Activated CD8-positive, alpha-beta memory T cell treated with anti-CD3 and anti-CD28 coated beads, Interleukin-2, amount 10 ng/mL, durations not matched to agents 7 days and 5 days (primary cell): Measurements from ENCODE around the gene PEA15. TPM values are rescaled to one million over a fixed set of nuclear protein-coding genes. Genes with fewer than 3 reads are reported as not detected.

Experiments
- ATAC-seq: fragments of 150-1000 bp; cut with Tn5 transposase; one replicate; pipeline ENCODE4 v1.10.0; 2021; ENCODE audit warnings: moderate library complexity
- CTCF ChIA-PET: fragments of 350-600 bp; sonication (Branson Sonifier 250); formaldehyde crosslinking; loops from one replicate; lab custom pipeline; 2021; ENCODE audit warnings: antibody characterized with exemption; lab: Charles Lee
- DNase-seq: peaks from one replicate; pipeline ENCODE4 v3.0.0-alpha.2; 2020
- H3K27ac Mint-ChIP-seq: one replicate; pipeline ENCODE4 v1.8.0; 2021; ENCODE audit warnings: mild to moderate bottlenecking, mixed read lengths
- H3K27me3 Mint-ChIP-seq: one replicate; pipeline ENCODE4 v1.8.0; 2021; ENCODE audit warnings: mixed read lengths
- H3K36me3 Mint-ChIP-seq: one replicate; pipeline ENCODE4 v1.8.0; 2021; ENCODE audit warnings: mild to moderate bottlenecking, mixed read lengths
- H3K4me1 Mint-ChIP-seq: one replicate; pipeline ENCODE4 v1.8.0; 2021; ENCODE audit warnings: mixed read lengths
- H3K4me3 Mint-ChIP-seq: one replicate; pipeline ENCODE4 v1.8.0; 2021; ENCODE audit warnings: mild to moderate bottlenecking, moderate library complexity, mixed read lengths
- H3K9me3 Mint-ChIP-seq: one replicate; pipeline ENCODE4 v1.8.0; 2022; ENCODE audit warnings: low read depth, mixed read lengths
- total RNA-seq, 2 experiments: library from RNA; stranded (reverse); gene quantifications; one replicate each; pipeline ENCODE4 v1.2.3, GENCODE V29; 2021

The PEA15 gene
- total RNA-seq, 2 experiments from 2014 or later = 36.0 to 43.2 TPM

GRCh38 chr1:160188341-160188740 is 16.8 kb upstream of the PEA15 start:
- no peaks in the 10 kb centered on the region for H3K36me3 Mint-ChIP-seq
- H3K27ac Mint-ChIP-seq = no peak overlapping the region
- peaks cover 3% of the 10 kb centered on the region for H3K27me3 Mint-ChIP-seq
- ATAC-seq = no peak
- no peaks in the 10 kb centered on the region for H3K9me3 Mint-ChIP-seq
- CTCF ChIA-PET = interaction anchor here (0.9 to 5.8 kb wide), 5 partner anchors 65 to 188 kb away, joined by 3 to 64 read pairs (median 4); no protein-coding TSS in a partner anchor
- DNase-seq = no peak
- H3K4me3 Mint-ChIP-seq = no peak overlapping the region
- H3K4me1 Mint-ChIP-seq = no peaks in the 10 kb centered on the region

DNA sequence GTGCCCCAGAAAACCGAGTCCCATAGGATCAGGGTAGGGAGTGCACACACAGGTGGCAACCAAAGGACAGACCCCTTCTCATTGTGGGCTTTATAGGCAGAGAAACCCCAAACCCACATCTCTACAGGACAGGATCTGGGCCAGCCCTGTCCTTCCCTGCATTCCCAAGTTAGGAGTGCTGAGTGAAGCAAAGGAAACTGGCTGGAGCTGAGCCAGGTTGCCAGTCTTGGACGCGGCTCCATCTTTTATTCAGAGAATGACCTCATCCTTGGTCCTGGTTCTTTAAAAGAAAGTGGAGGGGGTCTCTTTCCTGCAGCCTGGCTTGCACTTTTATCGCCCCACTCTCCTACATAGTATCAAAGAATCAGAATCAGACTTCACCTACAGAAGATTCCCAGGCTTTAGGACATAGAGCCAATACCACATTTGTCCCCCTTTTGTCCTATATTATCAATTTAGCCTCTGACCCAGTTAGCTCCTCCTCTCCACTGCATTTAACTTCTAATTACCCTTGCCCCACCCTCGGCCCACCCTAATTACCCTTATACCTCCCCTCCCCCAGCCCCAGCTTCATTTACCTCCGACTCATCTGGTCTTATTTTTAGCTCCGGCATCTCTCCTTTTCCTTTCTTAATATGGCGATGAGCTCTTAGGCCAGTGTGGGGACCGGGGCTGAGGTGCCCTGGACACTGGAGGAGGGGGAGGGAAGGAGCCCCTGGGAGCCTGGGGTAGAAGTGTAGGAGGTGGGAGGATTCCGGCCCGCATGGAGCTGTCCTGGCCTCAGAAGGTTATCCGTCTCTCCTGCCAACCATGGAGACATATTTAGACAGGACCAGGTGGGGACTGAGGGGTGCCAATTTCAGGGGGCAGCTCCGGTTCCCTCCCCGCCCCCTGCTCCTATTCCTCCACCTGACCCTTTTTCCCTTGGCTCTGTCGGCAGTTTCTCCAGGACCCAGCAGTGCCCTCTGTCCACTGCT is 15.2 kb upstream of the PEA15 start, which contains the start of gene CASQ1:
Gene CASQ1, plus strand, starts transcription at position 927 of the 977 bp plus-strand sequence. CDS start 177 bp downstream, outside the sequence.
- Mint-ChIP-seq H3K36me3 (no peaks in the 10 kb centered on the region), H3K9me3 (no peaks in the 10 kb centered on the region), H3K4me1 (no peaks in the 10 kb centered on the region), H3K27ac (no peak within 1 kb of the TSS), H3K27me3 (peaks cover 3% of the 10 kb centered on the region), H3K4me3 (no peak within 1 kb of the TSS)
- no peak for ATAC-seq
- DNase-seq = no peak
- CTCF ChIA-PET = interaction anchor here (1.1 to 5.8 kb wide), 6 partner anchors 20 to 102 kb away, joined by 3 to 64 read pairs (median 4); no protein-coding TSS in a partner anchor

DNA sequence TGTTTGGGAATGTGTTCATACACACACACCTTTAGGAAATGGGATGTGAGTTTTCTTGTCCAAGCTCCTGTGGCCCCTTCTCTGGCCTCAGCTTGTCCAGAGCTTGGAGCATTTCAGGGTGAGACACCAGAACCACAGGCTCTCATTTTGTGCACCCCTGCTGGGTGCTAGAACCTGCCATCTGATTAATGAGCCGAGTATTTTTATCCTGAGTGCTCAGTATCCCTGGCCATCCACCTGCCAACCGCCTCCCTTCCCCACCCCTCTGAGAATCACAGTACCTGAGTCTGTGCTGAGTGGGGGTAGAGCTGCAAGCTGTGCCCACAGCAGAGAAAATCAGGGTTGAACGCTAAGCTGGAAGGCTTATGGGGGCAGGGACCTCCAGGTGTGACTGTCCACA is 13.4 kb upstream of the PEA15 start:
- no peak overlapping the region for H3K27ac Mint-ChIP-seq
- no peaks in the 10 kb centered on the region for H3K27me3 Mint-ChIP-seq
- DNase-seq (no peak), ATAC-seq (no peak)
- CTCF ChIA-PET = interaction anchor here (1.0 to 5.8 kb wide), 12 partner anchors 22 to 185 kb away, joined by 3 to 64 read pairs (median 4); partner anchors contain the start of gene PEX19
- H3K9me3 Mint-ChIP-seq = no peaks in the 10 kb centered on the region
- no peak overlapping the region for H3K4me3 Mint-ChIP-seq
- no peaks in the 10 kb centered on the region for H3K36me3 Mint-ChIP-seq
- H3K4me1 Mint-ChIP-seq = no peaks in the 10 kb centered on the region

- H3K36me3 Mint-ChIP-seq = no peaks in the 10 kb centered on the region
- H3K27ac Mint-ChIP-seq = no peak overlapping the region
- H3K4me1 Mint-ChIP-seq = no peaks in the 10 kb centered on the region
- CTCF ChIA-PET = interaction anchor here (1.0 to 5.8 kb wide), 13 partner anchors 18 to 185 kb away, joined by 3 to 64 read pairs (median 6); partner anchors contain the start of gene PEX19
- DNase-seq = no peak
- H3K9me3 Mint-ChIP-seq = no peaks in the 10 kb centered on the region
- no peak overlapping the region for H3K4me3 Mint-ChIP-seq
- ATAC-seq = no peak
- H3K27me3 Mint-ChIP-seq = no peaks in the 10 kb centered on the region
Measured at GRCh38 chr1:160192234-160192633, 12.9 kb upstream of the PEA15 start.

DNA sequence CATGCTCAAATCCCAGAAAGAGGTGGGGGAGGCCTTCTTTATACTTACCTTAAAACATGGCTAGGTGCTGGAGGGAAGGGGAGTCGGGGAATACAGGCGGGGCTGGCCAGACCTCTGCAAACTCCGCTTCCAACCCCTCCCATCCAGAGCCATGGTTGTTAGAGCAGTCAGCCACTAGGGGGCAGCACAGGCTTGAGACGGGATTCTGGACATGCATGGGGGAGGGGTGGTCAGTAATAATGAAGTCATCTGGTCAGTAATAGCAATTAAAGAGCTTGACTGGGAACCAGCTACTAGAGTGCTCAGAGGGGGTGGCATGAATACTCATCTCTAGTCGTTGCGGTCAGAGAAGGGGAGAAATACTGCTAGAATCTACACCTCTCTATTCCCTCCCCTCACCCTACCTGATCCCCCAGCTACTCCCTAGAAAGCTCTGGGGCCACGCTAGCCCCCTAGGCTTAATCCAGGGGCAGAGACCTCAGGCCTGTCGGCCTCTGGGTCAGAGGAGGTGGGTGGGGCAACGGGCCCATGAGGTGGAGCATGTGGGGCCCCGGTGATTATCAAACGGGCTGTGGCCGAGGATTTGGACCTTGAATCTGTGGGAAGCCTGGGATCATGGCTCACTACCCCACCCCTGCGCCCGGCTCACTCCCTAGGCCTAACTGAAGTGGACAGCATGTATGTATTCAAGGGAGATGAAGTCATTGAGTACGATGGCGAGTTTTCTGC is 11.9 kb upstream of the PEA15 start:
- Mint-ChIP-seq H3K4me3 (no peak overlapping the region), H3K9me3 (no peaks in the 10 kb centered on the region), H3K27me3 (no peaks in the 10 kb centered on the region), H3K36me3 (no peaks in the 10 kb centered on the region), H3K27ac (no peak overlapping the region), H3K4me1 (no peaks in the 10 kb centered on the region)
- CTCF ChIA-PET = interaction anchor here (0.6 to 5.8 kb wide), 32 partner anchors 10 to 178 kb away, joined by 3 to 64 read pairs (median 4); partner anchors contain the start of genes KCNJ10 and PEX19
- ATAC-seq (peak; percentile 73), DNase-seq (peak; percentile 84)

DNA sequence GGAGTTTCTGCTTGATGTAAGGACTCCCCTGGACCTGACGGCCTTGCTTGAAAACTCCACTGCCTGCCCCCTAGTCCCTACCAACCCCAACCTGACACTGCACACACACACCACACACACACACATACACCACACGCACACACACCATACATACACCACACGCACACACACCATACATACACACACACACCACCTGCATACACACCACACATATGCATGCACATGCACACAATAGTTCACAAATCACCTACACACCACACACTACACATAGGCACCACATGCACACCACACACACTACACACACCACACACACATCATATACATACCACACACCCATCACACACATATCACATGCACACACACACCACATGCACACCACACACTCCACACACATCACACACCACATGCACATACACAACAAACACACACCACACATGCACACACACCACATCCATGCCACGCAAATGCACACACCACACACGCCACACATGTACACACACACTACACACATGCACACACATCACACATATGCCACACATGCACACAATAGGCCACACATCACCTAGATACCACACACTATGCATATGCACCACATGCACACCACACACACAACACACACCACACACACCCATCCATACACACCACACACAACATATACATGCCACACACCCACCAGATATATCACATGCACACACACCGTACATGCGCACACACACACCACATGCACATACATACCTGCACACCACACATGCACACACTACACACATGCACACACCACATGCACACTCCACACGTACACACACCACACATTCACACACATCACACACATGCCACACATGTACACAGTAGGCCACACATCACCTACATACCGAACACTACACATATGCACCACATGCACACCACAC is 11.1 kb upstream of the PEA15 start:
- CTCF ChIA-PET = interaction anchor here (0.6 to 5.8 kb wide), 32 partner anchors 9 to 177 kb away, joined by 3 to 64 read pairs (median 4); partner anchors contain the start of genes KCNJ10 and PEX19
- Mint-ChIP-seq H3K4me3 (no peak overlapping the region), H3K4me1 (no peaks in the 10 kb centered on the region), H3K27me3 (no peaks in the 10 kb centered on the region), H3K36me3 (no peaks in the 10 kb centered on the region), H3K9me3 (no peaks in the 10 kb centered on the region), H3K27ac (no peak overlapping the region)
- ATAC-seq (no peak), DNase-seq (no peak)

DNA sequence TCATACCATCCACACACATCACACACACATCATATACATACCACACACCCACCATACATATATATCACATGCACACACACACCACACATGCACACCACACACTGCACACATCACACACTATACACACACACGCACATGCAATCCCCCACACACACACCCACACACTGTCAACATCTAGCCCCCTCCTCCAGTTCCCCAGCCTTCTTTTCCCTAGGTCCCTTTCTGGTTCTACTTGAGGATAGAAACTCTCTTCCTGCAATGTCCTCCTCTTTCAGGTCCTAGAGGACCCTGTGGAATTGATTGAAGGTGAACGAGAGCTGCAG is 10.5 kb upstream of the PEA15 start:
- ATAC-seq = no peak
- CTCF ChIA-PET = interaction anchor here (1.2 to 2.7 kb wide), 4 partner anchors 11 to 97 kb away, joined by 3 to 19 read pairs (median 4); partner anchors contain the start of gene PEA15
- no peaks in the 10 kb centered on the region for H3K4me1 Mint-ChIP-seq

DNA sequence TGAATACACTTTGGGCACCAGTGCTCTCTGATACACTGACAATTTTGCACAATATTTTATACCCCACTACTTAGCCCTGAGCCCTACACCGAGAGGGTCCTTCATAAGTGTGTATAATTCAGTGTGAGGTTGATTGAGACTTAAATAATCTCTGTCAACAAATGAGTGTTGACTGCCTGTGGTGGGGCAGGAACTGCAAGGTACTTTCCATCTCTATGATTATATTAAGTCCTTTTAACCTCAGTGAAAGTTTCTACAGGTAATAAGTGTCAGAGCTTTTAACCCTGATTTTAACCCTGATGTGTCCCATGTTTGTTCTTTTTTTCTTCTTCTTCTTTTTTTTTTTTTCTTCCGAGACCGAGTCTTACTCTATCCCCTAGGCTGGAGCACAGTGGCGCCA is 9.0 kb upstream of the PEA15 start:
- CTCF ChIA-PET = interaction anchor here (1.3 to 2.7 kb wide), 5 partner anchors 9 to 96 kb away, joined by 3 to 19 read pairs (median 3); partner anchors contain the start of gene PEA15
- ATAC-seq (no peak), DNase-seq (no peak)
- no peaks in the 10 kb centered on the region for H3K9me3 Mint-ChIP-seq
- H3K27me3 Mint-ChIP-seq = peaks cover 2% of the 10 kb centered on the region
- no peak overlapping the region for H3K4me3 Mint-ChIP-seq
- H3K4me1 Mint-ChIP-seq = no peaks in the 10 kb centered on the region
- H3K27ac Mint-ChIP-seq = no peak overlapping the region
- H3K36me3 Mint-ChIP-seq = no peaks in the 10 kb centered on the region

More for the DNA sequence above, 10.5 kb upstream of the PEA15 start:
- H3K27ac Mint-ChIP-seq = no peak overlapping the region
- DNase-seq = no peak
- no peak overlapping the region for H3K4me3 Mint-ChIP-seq
- H3K36me3 Mint-ChIP-seq = no peaks in the 10 kb centered on the region
- H3K27me3 Mint-ChIP-seq = peaks cover under 1% of the 10 kb centered on the region
- no peaks in the 10 kb centered on the region for H3K9me3 Mint-ChIP-seq

DNA sequence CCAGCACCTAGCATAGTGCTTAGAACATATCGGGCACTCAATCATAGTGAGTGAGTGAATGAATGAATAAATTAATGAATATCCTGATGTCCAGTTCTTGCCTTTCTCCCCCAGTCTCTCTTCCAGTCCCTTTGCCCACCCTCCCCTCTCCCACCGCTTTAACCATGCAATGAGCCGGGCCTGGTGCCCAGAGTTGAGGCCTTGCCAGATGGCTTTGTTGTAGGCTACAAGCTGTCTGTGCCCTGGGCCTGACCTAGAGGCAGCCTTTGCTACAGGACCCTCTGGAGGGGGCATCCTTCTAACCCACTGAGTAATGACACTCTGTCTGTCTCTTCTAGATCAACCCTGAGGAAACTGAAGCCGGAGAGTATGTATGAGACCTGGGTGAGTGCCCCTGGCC is 8.0 kb upstream of the PEA15 start:
- Mint-ChIP-seq H3K36me3 (no peaks in the 10 kb centered on the region), H3K27ac (no peak overlapping the region), H3K9me3 (no peaks in the 10 kb centered on the region), H3K4me1 (no peaks in the 10 kb centered on the region), H3K27me3 (peaks cover 2% of the 10 kb centered on the region), H3K4me3 (no peak overlapping the region)
- CTCF ChIA-PET = interaction anchor here (1.0 to 2.7 kb wide), 2 partner anchors 55 to 95 kb away, joined by 3 to 19 read pairs; no protein-coding TSS in a partner anchor
- ATAC-seq = no peak
- DNase-seq = no peak

GRCh38 chr1:160200786-160201185 is 4.4 kb upstream of the PEA15 start:
- no peak for DNase-seq
- H3K36me3 Mint-ChIP-seq = no peaks in the 10 kb centered on the region
- H3K4me3 Mint-ChIP-seq = no peak overlapping the region
- H3K27me3 Mint-ChIP-seq = peaks cover 2% of the 10 kb centered on the region
- no peak overlapping the region for H3K27ac Mint-ChIP-seq
- ATAC-seq = no peak
- H3K4me1 Mint-ChIP-seq = peaks cover 10% of the 10 kb centered on the region
- CTCF ChIA-PET = interaction anchor here (8.8 kb wide), 1 partner anchor 91 kb away, joined by 47 read pairs; no protein-coding TSS in a partner anchor
- H3K9me3 Mint-ChIP-seq = no peaks in the 10 kb centered on the region

- Mint-ChIP-seq H3K4me1 (peaks cover 29% of the 10 kb centered on the region), H3K27ac (peak overlapping the region; percentile 61), H3K36me3 (peaks cover 5% of the 10 kb centered on the region), H3K27me3 (peaks cover 2% of the 10 kb centered on the region), H3K9me3 (no peaks in the 10 kb centered on the region), H3K4me3 (peak overlapping the region; percentile 77)
- DNase-seq (no peak), ATAC-seq (no peak)
- CTCF ChIA-PET = interaction anchor here (0.8 to 8.8 kb wide), 6 partner anchors 9 to 87 kb away, joined by 3 to 47 read pairs (median 4); no protein-coding TSS in a partner anchor
Measured at GRCh38 chr1:160204526-160205241, 500 bp upstream of the PEA15 start.
